IMR-90 (cell line): ENCODE results near the gene ZNF541. TPM values are rescaled to one million over a fixed set of nuclear protein-coding genes. Genes with fewer than 3 reads are reported as not detected.

Experiments used
- BHLHE40 ChIP-seq: fragments of 150-350 bp; IDR thresholded peaks from 2 replicates; pipeline ENCODE4 v1.6.1; 2016; ENCODE audit warnings: mild to moderate bottlenecking, low read depth, low read length
- CHD1 ChIP-seq: IDR thresholded peaks from 2 replicates; pipeline ENCODE4 v1.6.1; 2012; ENCODE audit warnings: low read depth, low read length, improper control_type of control experiment
- FOS ChIP-seq: fragments of 150-350 bp; IDR thresholded peaks from 2 replicates; pipeline ENCODE4 v1.6.1; 2016; ENCODE audit warnings: low read depth, low read length
- MAFK ChIP-seq: IDR thresholded peaks from 2 replicates; pipeline ENCODE4 v1.6.1; 2012; ENCODE audit warnings: low read depth, low read length, improper control_type of control experiment
- MAZ ChIP-seq: IDR thresholded peaks from 2 replicates; pipeline ENCODE4 v1.6.1; 2012; ENCODE audit warnings: low read depth, mild to moderate bottlenecking, low read length, improper control_type of control experiment, moderate library complexity, borderline replicate concordance
- MXI1 ChIP-seq: IDR thresholded peaks from 2 replicates; pipeline ENCODE4 v1.6.1; 2012; ENCODE audit warnings: low read depth, mild to moderate bottlenecking, low read length, moderate library complexity, borderline replicate concordance
- RFX5 ChIP-seq: IDR thresholded peaks from 2 replicates; pipeline ENCODE4 v1.8.0; 2012; ENCODE audit warnings: low read depth, mild to moderate bottlenecking, low read length, moderate library complexity
- polyA plus RNA-seq, 3 experiments: library from polyadenylated mRNA; depleted of rRNA; stranded (reverse); fragments of >200 nt; gene quantifications; 2 replicates each; pipeline ENCODE4 v1.2.3, GENCODE V29; 2012; ENCODE audit warnings: low replicate concordance in 1 of 3
- total RNA-seq: library from RNA; depleted of rRNA; stranded (reverse); fragments of >200 nt; gene quantifications from 2 replicates; pipeline ENCODE4 v1.2.3, GENCODE V29; 2012

The ZNF541 gene
- total and polyA plus RNA-seq, 2 of the 4 experiments (the other 2 are of a cell fraction): not detected

- TF ChIP-seq MXI1 (no peak), CHD1 (no peak), RFX5 (no peak), FOS (no peak), MAZ (no peak), BHLHE40 (no peak), MAFK (no peak)
These were observed 34.7 kb upstream of the ZNF541 start (continued) for GRCh38 chr19:47607564-47608073.
